COR-L47 (cell line): Measurements from ENCODE around the gene NRG4.
"Not testable (repeated sequence)": the region's sequence is repeated elsewhere in the genome, so short reads cannot be mapped to it uniquely, and the experiment has no call there.

ENCODE experiments used
- DNase-seq: peaks from one replicate; lab custom pipeline; 2025; lab: John Stamatoyannopoulos, UW

Gene NRG4

GRCh38 chr15:75992897-75993296 is 19.3 kb downstream of the NRG4 start:
- DNase-seq: no peak

GRCh38 chr15:75989875-75990274 is 22.3 kb downstream of the NRG4 start:
- no peak for DNase-seq

GRCh38 chr15:75989045-75989444 is 23.2 kb downstream of the NRG4 start:
- no peak for DNase-seq

- DNase-seq: no peak
Observed at GRCh38 chr15:75985971-75986370, 26.3 kb downstream of the NRG4 start.

- not testable (repeated sequence) for DNase-seq
Observed at GRCh38 chr15:75984706-75985105, 27.5 kb downstream of the NRG4 start.

- DNase-seq: no peak
Observed at GRCh38 chr15:75982468-75982867, 29.8 kb downstream of the NRG4 start.

- no peak for DNase-seq
Observed at GRCh38 chr15:75981149-75981815, 30.9 kb downstream of the NRG4 start.

- not testable (repeated sequence) for DNase-seq
Observed at GRCh38 chr15:75976766-75977165, 35.5 kb downstream of the NRG4 start.

- no peak for DNase-seq
Observed at GRCh38 chr15:75966073-75966472, 46.2 kb downstream of the NRG4 start.

GRCh38 chr15:75961331-75961730 is 50.9 kb downstream of the NRG4 start:
- no peak for DNase-seq

- DNase-seq: no peak
Observed at GRCh38 chr15:75955720-75956119, 56.5 kb downstream of the NRG4 start.

- no peak for DNase-seq
Observed at GRCh38 chr15:75952525-75952924, 59.7 kb downstream of the NRG4 start.

- no peak for DNase-seq
Observed at GRCh38 chr15:75948761-75949296, 63.4 kb downstream of the NRG4 start.

- DNase-seq: no peak
Observed at GRCh38 chr15:75947092-75947491, 65.1 kb downstream of the NRG4 start.

- DNase-seq: no peak
Observed at GRCh38 chr15:75945953-75946352, 66.3 kb downstream of the NRG4 start.

- no peak for DNase-seq
Observed at GRCh38 chr15:75943713-75944215, 68.5 kb downstream of the NRG4 start.

- no peak for DNase-seq
Observed at GRCh38 chr15:75943246-75943645, 69.0 kb downstream of the NRG4 start.

GRCh38 chr15:75942464-75942863 is 69.8 kb downstream of the NRG4 start:
- no peak for DNase-seq

- DNase-seq: no peak
Observed at GRCh38 chr15:75930866-75931265, 81.4 kb downstream of the NRG4 start.

- DNase-seq: peak; percentile 53
Observed at GRCh38 chr15:75929799-75930565, 82.2 kb downstream of the NRG4 start.

GRCh38 chr15:75928680-75929608 is 83.3 kb downstream of the NRG4 start:
- DNase-seq: no peak

GRCh38 chr15:75927601-75928000 is 84.6 kb downstream of the NRG4 start:
- no peak for DNase-seq
